ENCODE results near the gene COL13A1. TPM values are rescaled to one million over a fixed set of nuclear protein-coding genes. Genes with fewer than 3 reads are reported as not detected.

Gene COL13A1
- total and polyA plus RNA-seq, 2 donors (not counting 1 experiment from before 2014, with no cell fraction given): 5.7 to 7.4 TPM

DNA sequence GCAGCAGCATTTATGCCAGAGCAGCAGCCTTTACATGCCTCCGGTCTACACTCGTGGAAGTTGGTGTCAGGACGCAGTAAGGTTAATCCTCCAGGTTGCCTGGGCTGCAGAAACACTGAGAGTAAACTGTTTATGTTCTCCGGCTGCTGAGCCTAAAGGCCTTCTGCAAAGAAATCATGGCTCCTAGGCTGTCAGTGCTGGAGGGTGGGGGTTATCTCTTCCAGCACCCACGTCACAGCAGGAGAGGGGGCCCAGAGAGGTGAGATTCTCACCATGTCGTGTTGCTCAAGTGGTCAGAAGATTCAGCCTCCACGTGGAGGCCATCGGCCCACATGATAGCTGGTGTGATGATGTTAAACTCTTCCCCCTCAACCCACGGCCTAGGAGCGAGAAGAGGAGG, 41.2 kb downstream of the COL13A1 start:
- DNase-seq (ENCODE audit: low read depth in 2 of 2): no peak
- no peak overlapping the region for H3K9ac ChIP-seq (ENCODE audit: insufficient read depth, low read length)
- H3K79me2 ChIP-seq (ENCODE audit: control insufficient read depth, insufficient read depth, low read length): no peaks in the 10 kb centered on the region
- no peak overlapping the region for H3K4me3 ChIP-seq (replicated peaks in 1 of 4; ENCODE audit: control extremely low read depth in 1 of 4, insufficient read depth in 1 of 4, low read depth in 3 of 4, low read length in 4 of 4)
- H3K27me3 ChIP-seq (ENCODE audit: control insufficient read depth, insufficient read depth, low read length): no peaks in the 10 kb centered on the region
- no peak overlapping the region for H3K4me2 ChIP-seq (ENCODE audit: extremely low read depth, insufficient read depth, low read length)
- no peak overlapping the region for H2AFZ ChIP-seq (ENCODE audit: low read length)
- no peaks in the 10 kb centered on the region for H3K36me3 ChIP-seq (ENCODE audit: control insufficient read depth, insufficient read depth, low read length)
- no peaks in the 10 kb centered on the region for H4K20me1 ChIP-seq (ENCODE audit: control insufficient read depth, extremely low read depth, insufficient read depth, low read length)
- H3K9me3 ChIP-seq (ENCODE audit: control insufficient read depth, insufficient read depth, low read depth, low read length): no peaks in the 10 kb centered on the region
- peaks cover 30% of the 10 kb centered on the region for H3K4me1 ChIP-seq (ENCODE audit: control insufficient read depth, extremely low read depth, insufficient read depth, low read length)
- TF ChIP-seq EZH2 (IDR thresholded peaks at IDR 0.05; ENCODE audit: low read length, missing control alignments): no peak
- TF ChIP-seq, protein P1, sequence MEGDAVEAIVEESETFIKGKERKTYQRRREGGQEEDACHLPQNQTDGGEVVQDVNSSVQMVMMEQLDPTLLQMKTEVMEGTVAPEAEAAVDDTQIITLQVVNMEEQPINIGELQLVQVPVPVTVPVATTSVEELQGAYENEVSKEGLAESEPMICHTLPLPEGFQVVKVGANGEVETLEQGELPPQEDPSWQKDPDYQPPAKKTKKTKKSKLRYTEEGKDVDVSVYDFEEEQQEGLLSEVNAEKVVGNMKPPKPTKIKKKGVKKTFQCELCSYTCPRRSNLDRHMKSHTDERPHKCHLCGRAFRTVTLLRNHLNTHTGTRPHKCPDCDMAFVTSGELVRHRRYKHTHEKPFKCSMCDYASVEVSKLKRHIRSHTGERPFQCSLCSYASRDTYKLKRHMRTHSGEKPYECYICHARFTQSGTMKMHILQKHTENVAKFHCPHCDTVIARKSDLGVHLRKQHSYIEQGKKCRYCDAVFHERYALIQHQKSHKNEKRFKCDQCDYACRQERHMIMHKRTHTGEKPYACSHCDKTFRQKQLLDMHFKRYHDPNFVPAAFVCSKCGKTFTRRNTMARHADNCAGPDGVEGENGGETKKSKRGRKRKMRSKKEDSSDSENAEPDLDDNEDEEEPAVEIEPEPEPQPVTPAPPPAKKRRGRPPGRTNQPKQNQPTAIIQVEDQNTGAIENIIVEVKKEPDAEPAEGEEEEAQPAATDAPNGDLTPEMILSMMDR (conservative IDR thresholded peaks at IDR 0.05 in 1 of 2, IDR thresholded peaks at IDR 0.05 in 1 of 2; ENCODE audit: low read depth in 1 of 2, low read length in 2 of 2): no peak
- H3K27ac ChIP-seq (ENCODE audit: insufficient read depth, low read length): no peak overlapping the region

DNA sequence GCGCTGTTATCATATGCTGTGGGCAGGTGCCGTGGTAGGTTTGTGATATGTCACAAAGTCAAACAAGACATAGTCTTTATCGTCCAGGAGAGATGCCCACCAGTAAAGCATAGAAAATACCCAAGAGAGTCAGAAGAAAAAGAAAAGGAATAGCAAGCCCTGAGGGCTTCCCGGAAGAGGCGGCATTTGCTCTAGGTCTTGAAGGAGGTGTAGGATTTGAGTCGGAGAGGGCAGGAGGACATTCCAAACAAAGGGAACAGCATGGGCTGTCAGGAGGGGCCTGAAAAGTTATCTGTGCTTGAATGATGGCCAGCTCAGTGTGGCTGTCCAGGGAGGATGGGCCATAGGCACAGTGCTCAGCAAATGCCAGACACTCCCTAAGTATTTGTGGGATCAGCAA, 42.2 kb downstream of the COL13A1 start:
- no peaks in the 10 kb centered on the region for H3K36me3 ChIP-seq (ENCODE audit: control insufficient read depth, insufficient read depth, low read length)
- no peak for DNase-seq (ENCODE audit: low read depth in 2 of 2)
- H3K4me1 ChIP-seq (ENCODE audit: control insufficient read depth, extremely low read depth, insufficient read depth, low read length): peaks cover 27% of the 10 kb centered on the region
- no peaks in the 10 kb centered on the region for H3K27me3 ChIP-seq (ENCODE audit: control insufficient read depth, insufficient read depth, low read length)
- no peak overlapping the region for H3K9ac ChIP-seq (ENCODE audit: insufficient read depth, low read length)
- no peak overlapping the region for H3K27ac ChIP-seq (ENCODE audit: insufficient read depth, low read length)
- no peak overlapping the region for H2AFZ ChIP-seq (ENCODE audit: low read length)
- no peaks in the 10 kb centered on the region for H3K79me2 ChIP-seq (ENCODE audit: control insufficient read depth, insufficient read depth, low read length)
- H3K9me3 ChIP-seq (ENCODE audit: control insufficient read depth, insufficient read depth, low read depth, low read length): no peaks in the 10 kb centered on the region
- no peak overlapping the region for H3K4me3 ChIP-seq (replicated peaks in 1 of 4; ENCODE audit: control extremely low read depth in 1 of 4, insufficient read depth in 1 of 4, low read depth in 3 of 4, low read length in 4 of 4)
- TF ChIP-seq, protein P1 (conservative IDR thresholded peaks at IDR 0.05 in 1 of 2, IDR thresholded peaks at IDR 0.05 in 1 of 2; ENCODE audit: low read depth in 1 of 2, low read length in 2 of 2): no peak
- no peak for TF ChIP-seq EZH2 (IDR thresholded peaks at IDR 0.05; ENCODE audit: low read length, missing control alignments)
- H4K20me1 ChIP-seq (ENCODE audit: control insufficient read depth, extremely low read depth, insufficient read depth, low read length): no peaks in the 10 kb centered on the region
- no peak overlapping the region for H3K4me2 ChIP-seq (ENCODE audit: extremely low read depth, insufficient read depth, low read length)

DNA sequence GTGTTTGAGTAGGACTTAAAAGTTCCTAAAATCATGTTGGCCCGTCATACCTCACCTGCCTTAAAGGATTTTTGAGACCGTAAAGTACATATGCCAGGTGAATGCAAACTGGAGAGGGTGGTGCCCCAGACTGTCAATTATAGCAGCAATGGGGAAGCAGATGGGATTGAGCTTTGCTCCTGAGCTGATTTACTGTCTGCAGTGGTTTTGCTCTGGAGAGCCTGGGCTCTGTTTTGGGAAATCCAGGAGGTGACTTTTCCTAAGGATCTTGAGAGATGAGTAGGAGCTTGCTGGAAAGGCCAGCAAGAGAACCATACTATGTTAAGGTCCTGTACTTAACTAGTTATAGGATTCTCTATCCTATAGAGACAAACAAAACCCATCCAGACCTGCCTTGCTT, 43.0 kb downstream of the COL13A1 start:
- DNase-seq (ENCODE audit: low read depth in 2 of 2): no peak
- TF ChIP-seq, protein P1 (conservative IDR thresholded peaks at IDR 0.05 in 1 of 2, IDR thresholded peaks at IDR 0.05 in 1 of 2; ENCODE audit: low read depth in 1 of 2, low read length in 2 of 2): no peak
- no peak for TF ChIP-seq EZH2 (IDR thresholded peaks at IDR 0.05; ENCODE audit: low read length, missing control alignments)
- Histone ChIP-seq H3K27me3 (ENCODE audit: control insufficient read depth, insufficient read depth, low read length) (no peaks in the 10 kb centered on the region), H3K36me3 (ENCODE audit: control insufficient read depth, insufficient read depth, low read length) (no peaks in the 10 kb centered on the region), H3K9ac (ENCODE audit: insufficient read depth, low read length) (no peak overlapping the region), H3K9me3 (ENCODE audit: control insufficient read depth, insufficient read depth, low read depth, low read length) (no peaks in the 10 kb centered on the region), H3K4me1 (ENCODE audit: control insufficient read depth, extremely low read depth, insufficient read depth, low read length) (peaks cover 26% of the 10 kb centered on the region), H3K4me2 (ENCODE audit: extremely low read depth, insufficient read depth, low read length) (no peak overlapping the region), H3K79me2 (ENCODE audit: control insufficient read depth, insufficient read depth, low read length) (no peaks in the 10 kb centered on the region), H3K4me3 (replicated peaks in 1 of 4; ENCODE audit: control extremely low read depth in 1 of 4, insufficient read depth in 1 of 4, low read depth in 3 of 4, low read length in 4 of 4) (no peak overlapping the region), H3K27ac (ENCODE audit: insufficient read depth, low read length) (no peak overlapping the region), H4K20me1 (ENCODE audit: control insufficient read depth, extremely low read depth, insufficient read depth, low read length) (no peaks in the 10 kb centered on the region), H2AFZ (ENCODE audit: low read length) (no peak overlapping the region)
